Muscle layer of duodenum (tissue), 2 donors: ENCODE results near the gene WDR27.

Experiments used
- H3K27ac ChIP-seq: one replicate; pipeline ENCODE4 v1.7.0; 2013; ENCODE audit warnings: mild to moderate bottlenecking, low read length
- H3K27me3 ChIP-seq: one replicate; pipeline ENCODE4 v1.7.0; 2013; ENCODE audit warnings: low read depth, mild to moderate bottlenecking, control low read depth, low read length
- H3K36me3 ChIP-seq, 2 donors: one replicate each; pipeline ENCODE4 v1.7.0; 2013; ENCODE audit warnings: low read length in 2 of 2, control low read depth in 1 of 2, mild to moderate bottlenecking in 1 of 2; ENCODE audit not compliant: insufficient read depth in 2 of 2, control insufficient read depth in 1 of 2
- H3K4me1 ChIP-seq, 2 donors: one replicate each; pipeline ENCODE4 v1.7.0; 2013; ENCODE audit warnings: low read length in 2 of 2, mild to moderate bottlenecking in 2 of 2, control low read depth in 1 of 2, moderate library complexity in 1 of 2; ENCODE audit not compliant: insufficient read depth in 2 of 2, control insufficient read depth in 1 of 2
- H3K4me3 ChIP-seq, 2 donors: one replicate each; pipeline ENCODE4 v1.7.0; 2013; ENCODE audit warnings: low read length in 2 of 2, low read depth in 1 of 2, mild to moderate bottlenecking in 1 of 2
- H3K9me3 ChIP-seq, 2 donors: one replicate each; pipeline ENCODE4 v1.7.0; 2013; ENCODE audit warnings: low read length in 2 of 2, control low read depth in 1 of 2, mild to moderate bottlenecking in 1 of 2; ENCODE audit not compliant: control insufficient read depth in 1 of 2
- donor health status: healthy.

WDR27 gene

DNA sequence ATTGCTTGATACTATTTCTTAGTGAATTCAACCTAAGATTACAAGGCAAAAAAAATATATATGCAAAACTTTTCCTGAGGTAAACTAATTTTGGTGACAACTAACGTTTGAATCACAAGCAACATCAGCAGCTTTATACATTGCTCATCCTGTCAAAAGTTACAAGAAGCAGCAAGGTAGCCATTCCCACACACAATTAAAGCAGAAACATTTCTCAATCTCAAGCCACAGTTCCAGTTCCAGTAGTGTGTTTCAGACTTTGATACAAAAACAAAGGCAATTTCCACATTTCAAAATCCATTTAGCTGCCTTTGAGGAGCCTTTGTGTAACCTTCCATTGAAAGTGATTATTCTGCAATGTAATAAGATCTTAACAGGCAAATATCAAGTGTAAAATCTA is 191.0 kb downstream of the WDR27 start:
- no peaks in the 10 kb centered on the region for H3K36me3 ChIP-seq
- H3K9me3 ChIP-seq, result no peaks in the 10 kb centered on the region
- H3K27ac ChIP-seq, result no peak overlapping the region
- H3K27me3 ChIP-seq, result no peaks in the 10 kb centered on the region
- H3K4me1 ChIP-seq, result no peaks in the 10 kb centered on the region
- no peak overlapping the region for H3K4me3 ChIP-seq

DNA sequence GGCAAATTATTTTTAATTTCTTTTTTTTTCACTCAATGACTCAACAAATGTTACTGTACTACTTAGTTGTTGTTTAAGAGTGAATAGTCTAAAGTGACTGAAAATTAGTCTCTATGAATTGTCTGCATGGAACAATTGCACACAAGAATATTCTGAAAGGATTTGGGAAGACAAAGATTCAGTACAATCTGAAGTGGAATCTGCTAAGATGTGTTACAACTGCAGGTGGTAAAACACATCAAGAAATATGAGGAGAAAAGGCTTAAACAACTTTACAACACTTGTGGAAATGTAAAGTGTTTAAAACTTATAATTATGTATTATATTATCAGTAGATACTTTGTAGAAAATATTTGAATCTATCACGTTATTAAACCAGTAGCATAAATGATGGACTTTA is 193.4 kb downstream of the WDR27 start:
- H3K27ac ChIP-seq, result no peak overlapping the region
- H3K36me3 ChIP-seq, result no peaks in the 10 kb centered on the region
- H3K4me1 ChIP-seq, result no peaks in the 10 kb centered on the region
- H3K4me3 ChIP-seq, result no peak overlapping the region
- no peaks in the 10 kb centered on the region for H3K27me3 ChIP-seq
- H3K9me3 ChIP-seq, result no peaks in the 10 kb centered on the region

DNA sequence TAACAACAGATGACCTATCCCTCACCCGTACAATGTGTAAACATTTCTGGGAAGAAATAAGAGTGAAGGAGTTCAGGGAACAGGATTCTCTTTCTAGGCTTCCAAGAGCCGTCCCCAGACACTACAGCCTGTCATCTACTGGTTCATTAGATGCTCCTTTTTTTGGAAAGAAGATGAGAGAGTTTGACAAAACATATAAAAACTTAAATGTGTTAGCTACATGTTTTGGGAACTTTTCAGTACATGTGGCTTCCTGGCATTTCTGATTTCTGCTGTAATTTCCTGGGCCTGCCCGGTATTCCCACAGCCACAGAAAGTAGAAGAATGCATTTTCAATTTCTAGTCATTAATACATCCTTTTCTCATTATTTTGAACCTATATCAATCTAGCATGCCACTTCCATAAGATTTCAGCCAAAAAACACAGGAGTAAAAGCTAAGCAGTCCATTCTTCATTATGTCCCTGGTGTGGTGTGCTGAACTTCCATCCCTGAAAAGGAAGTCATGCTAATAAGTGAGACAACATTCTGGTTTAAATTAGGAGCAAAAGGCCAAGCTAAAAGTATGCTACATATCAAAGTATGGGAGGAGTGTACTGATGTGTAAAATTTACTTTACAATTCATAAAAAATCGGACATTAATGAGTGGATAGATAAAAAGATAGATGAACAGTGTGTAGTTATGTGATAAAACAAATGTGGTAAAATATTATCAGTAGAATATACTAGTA is 198.2 kb downstream of the WDR27 start:
- Histone ChIP-seq H3K27ac (no peak overlapping the region), H3K36me3 (no peaks in the 10 kb centered on the region), H3K27me3 (no peaks in the 10 kb centered on the region)

DNA sequence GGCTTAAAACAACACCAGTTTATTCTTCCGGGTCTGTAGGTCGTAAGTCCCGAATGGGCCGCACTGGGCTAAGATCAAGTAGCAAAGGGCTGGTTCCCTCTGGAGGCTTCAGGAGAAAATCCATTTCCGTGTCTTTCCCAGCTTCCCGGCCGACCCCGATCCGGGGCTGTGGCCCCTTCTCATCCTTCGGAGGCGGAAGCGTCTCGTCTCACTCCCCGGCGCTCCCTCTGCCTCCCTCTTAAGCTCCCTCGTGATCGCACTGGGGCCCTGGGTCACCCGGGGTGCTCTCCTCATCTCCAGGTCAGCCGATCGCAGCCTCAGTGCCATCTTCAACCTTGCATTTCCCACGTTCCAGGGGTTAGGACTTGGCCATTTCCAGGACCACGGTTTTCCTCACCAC is 199.4 kb downstream of the WDR27 start:
- no peaks in the 10 kb centered on the region for H3K4me1 ChIP-seq
- H3K36me3 ChIP-seq, result no peaks in the 10 kb centered on the region
- no peak overlapping the region for H3K4me3 ChIP-seq
- H3K9me3 ChIP-seq, result no peaks in the 10 kb centered on the region
- H3K27me3 ChIP-seq, result no peaks in the 10 kb centered on the region
- H3K27ac ChIP-seq, result no peak overlapping the region

More for the DNA sequence above, 198.2 kb downstream of the WDR27 start:
- Histone ChIP-seq H3K9me3 (no peaks in the 10 kb centered on the region), H3K4me1 (no peaks in the 10 kb centered on the region), H3K4me3 (no peak overlapping the region)

DNA sequence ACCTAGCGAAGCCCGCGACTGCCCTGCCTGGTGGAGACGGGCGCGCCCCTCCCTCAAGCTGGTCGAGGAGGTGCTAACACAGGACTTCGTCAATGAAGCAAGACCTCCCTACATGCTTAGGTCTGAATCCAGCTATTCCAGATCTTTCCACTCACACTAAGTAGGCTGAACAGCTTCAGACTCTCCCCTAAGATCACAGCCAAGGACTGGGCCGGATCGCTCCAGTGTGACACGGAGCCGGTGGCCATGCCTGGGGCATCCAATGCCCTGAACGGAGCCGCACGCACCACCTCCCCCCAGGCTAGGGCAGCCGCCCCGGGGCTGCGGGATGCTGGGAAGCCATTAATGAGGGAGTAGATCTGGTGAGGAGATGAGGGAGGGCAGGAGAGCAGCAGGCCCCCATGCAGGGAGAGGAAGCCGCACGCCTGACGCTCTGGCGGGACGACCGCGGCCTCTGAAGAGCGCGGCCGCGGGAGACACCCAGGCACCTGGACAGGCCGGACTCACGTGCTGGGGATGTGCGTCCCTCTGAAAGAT is 200.0 kb downstream of the WDR27 start:
- no peak overlapping the region for H3K27ac ChIP-seq
- no peaks in the 10 kb centered on the region for H3K36me3 ChIP-seq
- H3K4me3 ChIP-seq, result no peak overlapping the region

DNA sequence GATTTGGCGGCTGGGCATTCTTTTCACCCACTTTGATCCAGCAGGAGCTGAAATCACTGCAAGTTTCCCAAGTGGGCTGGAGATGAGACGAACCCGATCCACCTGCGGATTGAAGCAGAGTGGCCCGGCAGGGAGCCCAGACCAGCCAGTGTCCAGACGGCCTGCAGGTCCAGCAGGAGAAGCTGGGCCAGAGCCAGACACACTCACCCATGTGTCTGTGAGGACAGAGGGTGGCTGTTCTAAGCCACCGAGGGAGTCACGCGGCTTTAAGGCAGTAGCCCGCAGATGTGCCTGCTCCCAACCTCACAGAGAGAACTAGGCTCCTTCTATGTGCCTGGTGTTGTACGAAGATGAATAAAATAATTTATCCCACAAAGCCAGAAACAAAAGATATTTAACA is 200.7 kb downstream of the WDR27 start:
- Histone ChIP-seq H3K9me3 (peaks cover 0 to 1% of the 10 kb centered on the region in 2 donors), H3K4me3 (no peak overlapping the region), H3K4me1 (no peaks in the 10 kb centered on the region), H3K27ac (no peak overlapping the region), H3K36me3 (no peaks in the 10 kb centered on the region), H3K27me3 (no peaks in the 10 kb centered on the region)

More for the DNA sequence above, 200.0 kb downstream of the WDR27 start:
- Histone ChIP-seq H3K27me3 (no peaks in the 10 kb centered on the region), H3K4me1 (no peaks in the 10 kb centered on the region), H3K9me3 (no peaks in the 10 kb centered on the region)

DNA sequence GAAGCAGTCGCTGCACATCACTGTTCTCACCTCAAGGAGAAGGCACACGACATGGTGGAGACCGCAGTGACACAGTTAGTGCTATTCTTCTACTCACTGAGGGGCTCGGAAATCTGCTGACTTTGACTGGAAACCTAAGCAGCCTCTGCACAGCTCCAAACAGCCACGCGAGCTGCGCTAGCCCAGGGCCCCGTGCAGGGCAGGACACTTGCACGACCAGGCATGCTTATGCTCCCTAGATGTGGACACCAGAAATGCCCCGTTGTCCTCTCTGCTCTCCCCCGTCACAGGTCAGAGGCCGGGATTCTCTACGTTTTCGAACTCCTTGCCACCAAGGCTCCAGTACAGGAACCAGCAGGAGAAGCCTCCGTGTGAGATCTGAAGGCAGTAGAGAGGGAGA is 201.1 kb downstream of the WDR27 start:
- Histone ChIP-seq H3K9me3 (peaks cover 0 to 4% of the 10 kb centered on the region in 2 donors), H3K36me3 (no peaks in the 10 kb centered on the region), H3K27ac (no peak overlapping the region), H3K4me3 (no peak overlapping the region), H3K4me1 (no peaks in the 10 kb centered on the region), H3K27me3 (no peaks in the 10 kb centered on the region)

DNA sequence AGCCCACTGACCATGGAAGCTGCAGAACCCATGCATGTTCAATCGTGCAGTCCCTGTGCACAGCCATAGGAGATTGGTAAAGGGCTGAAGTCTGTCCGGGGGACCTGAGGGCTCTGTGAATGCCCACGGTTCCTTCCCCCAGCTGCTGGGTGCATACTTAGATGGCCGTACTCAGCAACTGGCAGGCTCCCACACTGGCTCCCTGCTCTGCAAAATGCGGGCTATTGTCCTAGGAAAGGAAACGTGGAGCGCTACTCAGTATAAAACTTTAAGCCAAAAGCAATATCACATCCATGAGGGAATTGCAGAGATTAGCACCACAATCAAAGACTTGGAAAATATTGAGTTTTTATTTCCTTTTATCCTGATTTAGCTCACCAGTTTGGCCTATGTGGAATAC is 202.0 kb downstream of the WDR27 start:
- H3K27ac ChIP-seq, result no peak overlapping the region

DNA sequence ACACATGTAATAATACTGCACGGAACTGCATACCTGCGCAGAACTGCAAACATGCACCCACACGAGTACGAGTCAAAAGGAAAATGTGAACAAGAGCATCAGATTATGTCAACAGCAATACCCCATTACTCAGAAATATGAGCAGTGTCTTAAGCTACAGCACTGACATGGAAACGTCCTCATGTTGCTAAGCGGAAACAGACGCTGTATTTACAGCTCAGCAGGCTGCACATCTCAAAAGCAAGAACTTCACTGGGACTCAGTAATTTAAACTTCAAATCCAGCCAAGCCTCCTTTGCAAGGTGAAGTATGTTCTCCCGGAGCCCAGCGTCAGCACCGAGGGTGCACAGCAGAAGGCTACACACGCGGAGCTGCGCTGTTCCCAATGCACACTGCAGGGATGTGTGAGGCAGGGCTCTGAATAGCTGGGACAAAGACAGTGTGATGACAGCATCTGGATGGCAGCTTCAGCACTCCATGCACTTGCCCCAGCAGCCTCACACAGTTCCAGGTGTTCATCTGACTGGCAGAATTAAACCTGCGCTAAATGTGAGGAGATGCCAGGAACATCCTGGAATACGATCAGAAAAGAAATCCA is 202.8 kb downstream of the WDR27 start:
- Histone ChIP-seq H3K27me3 (no peaks in the 10 kb centered on the region), H3K27ac (no peak overlapping the region), H3K36me3 (no peaks in the 10 kb centered on the region), H3K4me1 (no peaks in the 10 kb centered on the region), H3K4me3 (no peak overlapping the region), H3K9me3 (peaks cover 0 to 4% of the 10 kb centered on the region in 2 donors)

More for the DNA sequence above, 202.0 kb downstream of the WDR27 start:
- no peaks in the 10 kb centered on the region for H3K4me1 ChIP-seq
- no peaks in the 10 kb centered on the region for H3K36me3 ChIP-seq
- H3K9me3 ChIP-seq, result peaks cover 0 to 4% of the 10 kb centered on the region in 2 donors
- H3K27me3 ChIP-seq, result no peaks in the 10 kb centered on the region
- H3K4me3 ChIP-seq, result no peak overlapping the region

DNA sequence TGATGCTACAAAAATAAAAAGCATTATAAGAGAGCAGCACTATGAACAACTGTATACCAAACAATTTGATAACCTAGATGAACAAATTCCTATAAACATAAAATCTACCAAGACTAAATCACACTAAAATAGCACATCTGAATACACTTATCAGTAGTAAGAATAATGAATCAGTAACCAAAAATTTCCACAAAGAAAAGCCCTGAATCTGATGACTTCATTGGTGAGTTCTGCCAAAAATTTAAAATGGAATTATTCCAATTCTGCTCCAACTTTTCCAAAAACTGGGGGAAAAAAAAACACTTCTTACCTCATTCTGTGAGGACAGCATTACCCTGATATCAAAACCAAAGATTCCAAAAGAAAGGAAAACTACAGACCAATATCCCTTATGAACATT is 206.2 kb downstream of the WDR27 start:
- no peak overlapping the region for H3K4me3 ChIP-seq
- H3K4me1 ChIP-seq, result peaks cover 0 to under 1% of the 10 kb centered on the region in 2 donors
- no peaks in the 10 kb centered on the region for H3K36me3 ChIP-seq
- peaks cover 0 to 4% of the 10 kb centered on the region in 2 donors for H3K9me3 ChIP-seq
- no peaks in the 10 kb centered on the region for H3K27me3 ChIP-seq
- no peak overlapping the region for H3K27ac ChIP-seq

DNA sequence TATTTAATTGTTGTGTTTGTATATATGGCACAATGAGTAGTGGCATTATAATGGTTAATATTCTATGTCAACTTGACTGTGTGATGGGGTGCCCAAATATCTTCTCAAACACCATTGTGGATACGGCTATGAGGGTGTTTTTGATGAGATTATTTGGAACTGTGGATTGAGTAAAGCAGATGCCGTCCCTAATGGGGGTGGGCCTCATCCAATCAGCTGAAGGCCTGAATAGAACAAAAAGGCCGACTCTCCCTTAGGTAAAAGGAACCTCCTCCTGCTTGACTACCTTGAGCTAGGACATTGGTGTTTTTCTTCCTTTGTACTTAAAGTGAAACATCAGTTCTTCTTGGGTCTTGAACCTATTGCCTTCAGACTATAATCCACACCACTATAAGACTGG is 207.8 kb downstream of the WDR27 start:
- peaks cover 0 to 5% of the 10 kb centered on the region in 2 donors for H3K4me1 ChIP-seq
- H3K4me3 ChIP-seq, result no peak overlapping the region
- H3K27ac ChIP-seq, result no peak overlapping the region
- H3K27me3 ChIP-seq, result no peaks in the 10 kb centered on the region
- H3K9me3 ChIP-seq, result peaks cover 0 to 4% of the 10 kb centered on the region in 2 donors
- H3K36me3 ChIP-seq, result no peaks in the 10 kb centered on the region
